ENCODE data around the gene FEN1. TPM values are rescaled to one million over a fixed set of nuclear protein-coding genes. Genes with fewer than 3 reads are reported as not detected.

Gene FEN1
- 30.6 TPM for polyA plus RNA-seq (2013, experiment 1 of 2)
- 31.0 TPM for polyA plus RNA-seq (2013, experiment 2 of 2)

GRCh38 chr11:61792310-61793082 lies at the start of gene FEN1, which contains the start of gene TMEM258:
TSS of gene FEN1 (plus strand) at chr11:61792911. CDS start at chr11:61795362, 2,451 bp downstream.
TSS of gene TMEM258 (minus strand) at chr11:61792599. CDS start at chr11:61792558, 41 bp downstream.
- Histone ChIP-seq H2BK12ac (ENCODE audit: low read length) (no peak within 1 kb of the TSS), H4K91ac (ENCODE audit: low read depth, low read length, poor library complexity) (no peak within 1 kb of the TSS), H2BK120ac (ENCODE audit: low read depth, low read length) (no peak within 1 kb of the TSS), H2BK15ac (ENCODE audit: low read length) (peak within 1 kb of the TSS; percentile 17), H3K23ac (ENCODE audit: low read depth, low read length, poor library complexity) (peak within 1 kb of the TSS; percentile 76), H3K9me3 (replicated peaks in 1 of 2; ENCODE audit: control insufficient read depth in 2 of 2, insufficient read depth in 1 of 2, low read depth in 1 of 2, low read length in 2 of 2) (no peaks in the 10 kb centered on the region), H3K18ac (ENCODE audit: low read length) (peak within 1 kb of the TSS; percentile 100), H3K4me2 (ENCODE audit: insufficient read depth, low read length, poor library complexity, severe bottlenecking) (peak within 1 kb of the TSS; percentile 70), H3K27ac (replicated peaks; ENCODE audit: low read length) (peak within 1 kb of the TSS; percentile 95), H2BK5ac (ENCODE audit: low read length) (peak within 1 kb of the TSS; percentile 96), H2AFZ (ENCODE audit: low read length) (peak within 1 kb of the TSS; percentile 98), H2AK5ac (ENCODE audit: low read depth, low read length) (peak within 1 kb of the TSS; percentile 33), H3K36me3 (replicated peaks in 1 of 2; ENCODE audit: control insufficient read depth in 2 of 2, insufficient read depth in 2 of 2, low read length in 2 of 2) (peaks cover 44 to 67% of the 10 kb centered on the region in 2 donors), H3K79me1 (ENCODE audit: low read depth, low read length) (peaks cover 12% of the 10 kb centered on the region), H3K4ac (ENCODE audit: low read length) (no peak within 1 kb of the TSS), H3K9ac (ENCODE audit: low read depth, low read length, poor library complexity) (peak within 1 kb of the TSS; percentile 89), H3K4me1 (ENCODE audit: control insufficient read depth in 2 of 2, insufficient read depth in 1 of 2, low read depth in 1 of 2, low read length in 2 of 2) (peaks cover 3 to 11% of the 10 kb centered on the region in 2 donors), H3K4me3 (ENCODE audit: low read length in 2 of 2) (peak within 1 kb of the TSS; percentile 93 to 98), H4K8ac (ENCODE audit: low read depth, low read length) (peak within 1 kb of the TSS; percentile 53), H3K14ac (ENCODE audit: low read length) (no peak within 1 kb of the TSS), H3K27me3 (ENCODE audit: control insufficient read depth in 3 of 3, insufficient read depth in 3 of 3, low read depth in 1 of 3, low read length in 3 of 3) (no peaks in the 10 kb centered on the region)
- no CpG with 5 or more reads among the region's 61 CpGs for WGBS, 2 donors (ENCODE audit: extremely low coverage in 2 of 2, insufficient read length in 2 of 2, insufficient replicate concordance in 1 of 2)
- DNase-seq (ENCODE audit: low spot score): peak; percentile 89

- H2BK120ac ChIP-seq (ENCODE audit: low read depth, low read length): no peak overlapping the region
- H3K9ac ChIP-seq (ENCODE audit: low read depth, low read length, poor library complexity): no peak overlapping the region
- no peak overlapping the region for H3K4me3 ChIP-seq (ENCODE audit: low read length in 2 of 2)
- H2BK5ac ChIP-seq (ENCODE audit: low read length): no peak overlapping the region
- H3K27ac ChIP-seq (replicated peaks; ENCODE audit: low read length): no peak overlapping the region
- no CpG with 5 or more reads among the region's 42 CpGs for WGBS, 2 donors (ENCODE audit: extremely low coverage in 2 of 2, insufficient read length in 2 of 2, insufficient replicate concordance in 1 of 2)
- H2AK5ac ChIP-seq (ENCODE audit: low read depth, low read length): no peak overlapping the region
- H4K91ac ChIP-seq (ENCODE audit: low read depth, low read length, poor library complexity): no peak overlapping the region
- no peak overlapping the region for H2AFZ ChIP-seq (ENCODE audit: low read length)
- peaks cover 3% of the 10 kb centered on the region for H3K79me1 ChIP-seq (ENCODE audit: low read depth, low read length)
- H3K18ac ChIP-seq (ENCODE audit: low read length): no peak overlapping the region
- H3K4me2 ChIP-seq (ENCODE audit: insufficient read depth, low read length, poor library complexity, severe bottlenecking): no peak overlapping the region
- H3K4ac ChIP-seq (ENCODE audit: low read length): no peak overlapping the region
- no peak overlapping the region for H2BK12ac ChIP-seq (ENCODE audit: low read length)
- peaks cover 9 to 28% of the 10 kb centered on the region in 2 donors for H3K4me1 ChIP-seq (ENCODE audit: control insufficient read depth in 2 of 2, insufficient read depth in 1 of 2, low read depth in 1 of 2, low read length in 2 of 2)
- no peak overlapping the region for H4K8ac ChIP-seq (ENCODE audit: low read depth, low read length)
- DNase-seq (ENCODE audit: low spot score): no peak
- no peak overlapping the region for H2BK15ac ChIP-seq (ENCODE audit: low read length)
- no peaks in the 10 kb centered on the region for H3K27me3 ChIP-seq (ENCODE audit: control insufficient read depth in 3 of 3, insufficient read depth in 3 of 3, low read depth in 1 of 3, low read length in 3 of 3)
- no peaks in the 10 kb centered on the region for H3K9me3 ChIP-seq (replicated peaks in 1 of 2; ENCODE audit: control insufficient read depth in 2 of 2, insufficient read depth in 1 of 2, low read depth in 1 of 2, low read length in 2 of 2)
- H3K14ac ChIP-seq (ENCODE audit: low read length): no peak overlapping the region
- H3K23ac ChIP-seq (ENCODE audit: low read depth, low read length, poor library complexity): no peak overlapping the region
- peaks cover 16 to 35% of the 10 kb centered on the region in 2 donors for H3K36me3 ChIP-seq (replicated peaks in 1 of 2; ENCODE audit: control insufficient read depth in 2 of 2, insufficient read depth in 2 of 2, low read length in 2 of 2)
Observed at GRCh38 chr11:61743486-61744095, 49.1 kb upstream of the FEN1 start.

- peak overlapping the region; percentile 21 for H3K14ac ChIP-seq (ENCODE audit: low read length)
- no peaks in the 10 kb centered on the region for H3K27me3 ChIP-seq (ENCODE audit: control insufficient read depth in 3 of 3, insufficient read depth in 3 of 3, low read depth in 1 of 3, low read length in 3 of 3)
- no CpG with 5 or more reads among the region's 20 CpGs for WGBS, 2 donors (ENCODE audit: extremely low coverage in 2 of 2, insufficient read length in 2 of 2, insufficient replicate concordance in 1 of 2)
- H3K9me3 ChIP-seq (replicated peaks in 1 of 2; ENCODE audit: control insufficient read depth in 2 of 2, insufficient read depth in 1 of 2, low read depth in 1 of 2, low read length in 2 of 2): no peaks in the 10 kb centered on the region
- H3K4me1 ChIP-seq (ENCODE audit: control insufficient read depth in 2 of 2, insufficient read depth in 1 of 2, low read depth in 1 of 2, low read length in 2 of 2): peaks cover 11 to 34% of the 10 kb centered on the region in 2 donors
- H3K9ac ChIP-seq (ENCODE audit: low read depth, low read length, poor library complexity): peak overlapping the region; percentile 44
- H2BK15ac ChIP-seq (ENCODE audit: low read length): no peak overlapping the region
- H3K4me3 ChIP-seq (ENCODE audit: low read length in 2 of 2): no peak overlapping the region
- H2BK120ac ChIP-seq (ENCODE audit: low read depth, low read length): no peak overlapping the region
- H2BK5ac ChIP-seq (ENCODE audit: low read length): peak overlapping the region; percentile 29
- H3K36me3 ChIP-seq (replicated peaks in 1 of 2; ENCODE audit: control insufficient read depth in 2 of 2, insufficient read depth in 2 of 2, low read length in 2 of 2): peaks cover 15 to 35% of the 10 kb centered on the region in 2 donors
- H3K79me1 ChIP-seq (ENCODE audit: low read depth, low read length): peaks cover 3% of the 10 kb centered on the region
- peak overlapping the region; percentile 85 for H3K18ac ChIP-seq (ENCODE audit: low read length)
- H2BK12ac ChIP-seq (ENCODE audit: low read length): no peak overlapping the region
- H3K4me2 ChIP-seq (ENCODE audit: insufficient read depth, low read length, poor library complexity, severe bottlenecking): no peak overlapping the region
- H2AFZ ChIP-seq (ENCODE audit: low read length): no peak overlapping the region
- H3K23ac ChIP-seq (ENCODE audit: low read depth, low read length, poor library complexity): peak overlapping the region; percentile 8
- H3K27ac ChIP-seq (replicated peaks; ENCODE audit: low read length): no peak overlapping the region
- H4K8ac ChIP-seq (ENCODE audit: low read depth, low read length): peak overlapping the region; percentile 23
- DNase-seq (ENCODE audit: low spot score): no peak
- H3K4ac ChIP-seq (ENCODE audit: low read length): no peak overlapping the region
- no peak overlapping the region for H4K91ac ChIP-seq (ENCODE audit: low read depth, low read length, poor library complexity)
- H2AK5ac ChIP-seq (ENCODE audit: low read depth, low read length): no peak overlapping the region
Observed at GRCh38 chr11:61744181-61744580, 48.5 kb upstream of the FEN1 start.

GRCh38 chr11:61744609-61745156 lies 48.0 kb upstream of the FEN1 start:
- H3K27me3 ChIP-seq (ENCODE audit: control insufficient read depth in 3 of 3, insufficient read depth in 3 of 3, low read depth in 1 of 3, low read length in 3 of 3): no peaks in the 10 kb centered on the region
- H2AFZ ChIP-seq (ENCODE audit: low read length): no peak overlapping the region
- no peak overlapping the region for H4K91ac ChIP-seq (ENCODE audit: low read depth, low read length, poor library complexity)
- no peak overlapping the region for H2BK15ac ChIP-seq (ENCODE audit: low read length)
- no CpG with 5 or more reads among the region's 10 CpGs for WGBS, 2 donors (ENCODE audit: extremely low coverage in 2 of 2, insufficient read length in 2 of 2, insufficient replicate concordance in 1 of 2)
- no peak overlapping the region for H2AK5ac ChIP-seq (ENCODE audit: low read depth, low read length)
- H3K9ac ChIP-seq (ENCODE audit: low read depth, low read length, poor library complexity): peak overlapping the region; percentile 44
- H4K8ac ChIP-seq (ENCODE audit: low read depth, low read length): no peak overlapping the region
- H3K27ac ChIP-seq (replicated peaks; ENCODE audit: low read length): no peak overlapping the region
- peak overlapping the region; percentile 21 for H3K14ac ChIP-seq (ENCODE audit: low read length)
- H3K36me3 ChIP-seq (replicated peaks in 1 of 2; ENCODE audit: control insufficient read depth in 2 of 2, insufficient read depth in 2 of 2, low read length in 2 of 2): peaks cover 15 to 32% of the 10 kb centered on the region in 2 donors
- no peak overlapping the region for H2BK120ac ChIP-seq (ENCODE audit: low read depth, low read length)
- H3K4me1 ChIP-seq (ENCODE audit: control insufficient read depth in 2 of 2, insufficient read depth in 1 of 2, low read depth in 1 of 2, low read length in 2 of 2): peaks cover 16 to 38% of the 10 kb centered on the region in 2 donors
- H3K4me2 ChIP-seq (ENCODE audit: insufficient read depth, low read length, poor library complexity, severe bottlenecking): no peak overlapping the region
- H3K18ac ChIP-seq (ENCODE audit: low read length): peak overlapping the region; percentile 85
- DNase-seq (ENCODE audit: low spot score): no peak
- peak overlapping the region; percentile 8 for H3K23ac ChIP-seq (ENCODE audit: low read depth, low read length, poor library complexity)
- no peaks in the 10 kb centered on the region for H3K79me1 ChIP-seq (ENCODE audit: low read depth, low read length)
- H3K4me3 ChIP-seq (ENCODE audit: low read length in 2 of 2): no peak overlapping the region
- no peak overlapping the region for H3K4ac ChIP-seq (ENCODE audit: low read length)
- H2BK12ac ChIP-seq (ENCODE audit: low read length): no peak overlapping the region
- peak overlapping the region; percentile 29 for H2BK5ac ChIP-seq (ENCODE audit: low read length)
- no peaks in the 10 kb centered on the region for H3K9me3 ChIP-seq (replicated peaks in 1 of 2; ENCODE audit: control insufficient read depth in 2 of 2, insufficient read depth in 1 of 2, low read depth in 1 of 2, low read length in 2 of 2)

All from neuronal stem cell (in vitro differentiated cells).